ENCODE data around the gene TENT4A.

TENT4A gene

DNA sequence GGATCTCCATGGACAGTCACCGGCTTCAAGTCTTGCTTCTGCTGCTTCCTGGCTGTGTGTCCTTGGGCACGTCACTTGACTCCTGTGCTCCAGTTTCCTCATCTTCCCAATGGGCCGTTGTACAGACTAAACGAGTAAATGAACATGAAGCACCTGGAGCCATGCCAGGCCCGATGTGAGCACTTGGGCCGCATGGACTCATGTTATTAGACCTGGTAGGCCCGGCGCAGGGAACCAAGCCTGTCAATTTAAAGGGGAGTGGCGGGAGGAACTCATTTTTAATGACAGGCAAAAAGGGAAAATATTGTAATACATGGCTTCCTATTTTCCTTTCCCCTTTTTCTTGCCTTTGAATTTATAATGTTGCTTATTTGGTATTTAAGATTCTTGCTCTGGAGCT, 47.5 kb downstream of the TENT4A start:
- no peak for ATAC-seq
- no peak for TF ChIP-seq ARNTL (CRISPR knock-in tag; IDR thresholded peaks at IDR 0.05; ENCODE audit: borderline replicate concordance, low read depth)

DNA sequence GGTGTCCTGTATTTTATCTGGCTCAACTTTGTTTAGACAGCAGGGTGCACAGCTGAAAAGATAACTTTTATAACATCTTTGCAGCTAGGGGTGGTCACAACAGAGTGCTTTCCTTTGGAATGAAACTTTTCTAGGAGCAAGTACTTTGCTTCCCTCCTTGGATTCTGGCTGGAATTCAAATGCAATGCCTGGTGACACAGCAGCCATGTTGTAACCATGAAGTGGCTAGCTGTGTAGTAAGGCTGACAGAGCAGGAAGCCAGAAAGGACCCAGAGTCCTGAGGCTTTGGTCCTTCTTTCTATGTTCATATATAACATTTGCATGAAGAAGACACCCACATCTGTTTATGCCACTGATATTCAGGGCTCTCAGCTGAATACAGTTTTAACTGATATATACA, 48.1 kb downstream of the TENT4A start:
- TF ChIP-seq ISL1 (CRISPR knock-in tag; IDR thresholded peaks at IDR 0.05): no peak
- ATAC-seq: no peak

GRCh38 chr5:6762116-6762515, 48.9 kb downstream of the TENT4A start:
- no peak for ATAC-seq
- no peak for TF ChIP-seq SNAI2 (CRISPR knock-in tag; IDR thresholded peaks at IDR 0.05)

GRCh38 chr5:6762697-6763096, 49.5 kb downstream of the TENT4A start:
- TF ChIP-seq PATZ1 (CRISPR knock-in tag; IDR thresholded peaks at IDR 0.05; ENCODE audit: borderline replicate concordance): no peak
- no peak for TF ChIP-seq BACH2 (CRISPR knock-in tag; IDR thresholded peaks at IDR 0.05; ENCODE audit: borderline replicate concordance)
- TF ChIP-seq POU6F1 (CRISPR knock-in tag; IDR thresholded peaks at IDR 0.05; ENCODE audit: borderline replicate concordance, low read depth): no peak
- no peak for TF ChIP-seq SNAI2 (CRISPR knock-in tag; IDR thresholded peaks at IDR 0.05)
- TF ChIP-seq ZFP30 (CRISPR knock-in tag; IDR thresholded peaks at IDR 0.05): no peak
- TF ChIP-seq ZNF565 (CRISPR knock-in tag; conservative IDR thresholded peaks at IDR 0.05; ENCODE audit: low read depth): no peak
- TF ChIP-seq GLIS3 (CRISPR knock-in tag; IDR thresholded peaks at IDR 0.05): no peak
- no peak for TF ChIP-seq PPARA (CRISPR knock-in tag; IDR thresholded peaks at IDR 0.05; ENCODE audit: borderline replicate concordance)
- ATAC-seq: no peak

GRCh38 chr5:6763191-6763590, 50.0 kb downstream of the TENT4A start:
- ATAC-seq: no peak
- no peak for TF ChIP-seq ARNTL (CRISPR knock-in tag; IDR thresholded peaks at IDR 0.05; ENCODE audit: borderline replicate concordance, low read depth)
- no peak for TF ChIP-seq TOX (CRISPR knock-in tag; IDR thresholded peaks at IDR 0.05; ENCODE audit: borderline replicate concordance)
- TF ChIP-seq RARB (CRISPR knock-in tag; IDR thresholded peaks at IDR 0.05): no peak
- no peak for TF ChIP-seq GLIS3 (CRISPR knock-in tag; IDR thresholded peaks at IDR 0.05)
- TF ChIP-seq POU6F1 (CRISPR knock-in tag; IDR thresholded peaks at IDR 0.05; ENCODE audit: borderline replicate concordance, low read depth): no peak
- TF ChIP-seq OSR1 (CRISPR knock-in tag; IDR thresholded peaks at IDR 0.05): no peak
- TF ChIP-seq BACH2 (CRISPR knock-in tag; IDR thresholded peaks at IDR 0.05; ENCODE audit: borderline replicate concordance): no peak
- TF ChIP-seq, protein P1, sequence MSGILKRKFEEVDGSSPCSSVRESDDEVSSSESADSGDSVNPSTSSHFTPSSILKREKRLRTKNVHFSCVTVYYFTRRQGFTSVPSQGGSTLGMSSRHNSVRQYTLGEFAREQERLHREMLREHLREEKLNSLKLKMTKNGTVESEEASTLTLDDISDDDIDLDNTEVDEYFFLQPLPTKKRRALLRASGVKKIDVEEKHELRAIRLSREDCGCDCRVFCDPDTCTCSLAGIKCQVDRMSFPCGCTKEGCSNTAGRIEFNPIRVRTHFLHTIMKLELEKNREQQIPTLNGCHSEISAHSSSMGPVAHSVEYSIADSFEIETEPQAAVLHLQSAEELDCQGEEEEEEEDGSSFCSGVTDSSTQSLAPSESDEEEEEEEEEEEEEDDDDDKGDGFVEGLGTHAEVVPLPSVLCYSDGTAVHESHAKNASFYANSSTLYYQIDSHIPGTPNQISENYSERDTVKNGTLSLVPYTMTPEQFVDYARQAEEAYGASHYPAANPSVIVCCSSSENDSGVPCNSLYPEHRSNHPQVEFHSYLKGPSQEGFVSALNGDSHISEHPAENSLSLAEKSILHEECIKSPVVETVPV (CRISPR knock-in tag; IDR thresholded peaks at IDR 0.05): no peak
- TF ChIP-seq ZC3H10 (CRISPR knock-in tag; IDR thresholded peaks at IDR 0.05): no peak
- no peak for TF ChIP-seq ZNF70 (CRISPR knock-in tag; IDR thresholded peaks at IDR 0.05)
- no peak for TF ChIP-seq SNAI2 (CRISPR knock-in tag; IDR thresholded peaks at IDR 0.05)

DNA sequence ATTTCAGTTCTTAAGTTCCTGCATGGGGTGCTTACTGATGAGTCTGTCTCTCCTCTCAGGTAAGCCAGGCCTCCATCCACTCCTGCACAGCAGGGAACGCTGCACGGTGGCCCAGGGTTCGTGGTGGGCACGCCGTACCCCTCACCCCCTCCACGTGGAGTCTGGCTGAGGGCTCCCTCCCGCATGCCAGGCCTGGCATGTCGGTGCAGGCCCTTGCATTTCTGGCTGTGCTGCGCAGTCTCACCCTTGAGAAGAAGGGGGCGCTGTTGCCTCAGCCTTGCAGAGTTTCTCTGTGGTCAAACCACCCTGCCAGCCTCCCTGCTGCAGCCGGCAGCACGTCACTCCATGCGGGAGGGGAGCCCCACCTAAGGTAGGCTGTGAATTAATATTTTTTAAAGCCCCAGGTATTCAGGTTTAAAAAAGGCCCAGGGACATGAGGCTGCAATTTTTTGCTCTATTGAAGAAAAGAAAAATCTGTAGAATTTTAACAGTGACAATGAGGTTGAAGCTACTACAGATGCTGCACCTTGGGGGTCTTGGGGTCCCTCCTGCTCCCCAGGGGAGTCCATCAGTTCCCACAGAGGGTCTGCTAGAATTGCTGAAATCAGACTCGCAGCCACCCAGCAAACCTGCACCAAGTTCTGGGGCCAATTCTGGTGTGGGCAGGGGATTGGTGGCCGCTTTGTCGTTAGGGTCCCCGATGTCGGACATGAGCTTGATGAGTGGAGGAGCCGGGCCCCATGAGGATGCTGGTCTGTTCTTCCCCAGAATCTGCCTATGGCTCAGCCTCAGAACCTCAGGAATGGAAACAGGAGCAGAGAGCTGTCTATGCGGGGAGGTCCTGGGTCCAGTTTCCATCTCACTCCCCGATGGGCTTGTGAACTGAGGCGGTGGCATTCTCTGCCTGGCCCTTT, 52.6 kb downstream of the TENT4A start:
- ATAC-seq: peak; percentile 91
- TF ChIP-seq CREB5 (CRISPR knock-in tag; IDR thresholded peaks at IDR 0.05; ENCODE audit: low read depth) (no peak), POU6F1 (CRISPR knock-in tag; IDR thresholded peaks at IDR 0.05; ENCODE audit: borderline replicate concordance, low read depth) (no peak), OSR1 (CRISPR knock-in tag; IDR thresholded peaks at IDR 0.05) (no peak), ZNF70 (CRISPR knock-in tag; IDR thresholded peaks at IDR 0.05) (no peak), BACH2 (CRISPR knock-in tag; IDR thresholded peaks at IDR 0.05; ENCODE audit: borderline replicate concordance) (no peak)
- TF ChIP-seq, protein P2, sequence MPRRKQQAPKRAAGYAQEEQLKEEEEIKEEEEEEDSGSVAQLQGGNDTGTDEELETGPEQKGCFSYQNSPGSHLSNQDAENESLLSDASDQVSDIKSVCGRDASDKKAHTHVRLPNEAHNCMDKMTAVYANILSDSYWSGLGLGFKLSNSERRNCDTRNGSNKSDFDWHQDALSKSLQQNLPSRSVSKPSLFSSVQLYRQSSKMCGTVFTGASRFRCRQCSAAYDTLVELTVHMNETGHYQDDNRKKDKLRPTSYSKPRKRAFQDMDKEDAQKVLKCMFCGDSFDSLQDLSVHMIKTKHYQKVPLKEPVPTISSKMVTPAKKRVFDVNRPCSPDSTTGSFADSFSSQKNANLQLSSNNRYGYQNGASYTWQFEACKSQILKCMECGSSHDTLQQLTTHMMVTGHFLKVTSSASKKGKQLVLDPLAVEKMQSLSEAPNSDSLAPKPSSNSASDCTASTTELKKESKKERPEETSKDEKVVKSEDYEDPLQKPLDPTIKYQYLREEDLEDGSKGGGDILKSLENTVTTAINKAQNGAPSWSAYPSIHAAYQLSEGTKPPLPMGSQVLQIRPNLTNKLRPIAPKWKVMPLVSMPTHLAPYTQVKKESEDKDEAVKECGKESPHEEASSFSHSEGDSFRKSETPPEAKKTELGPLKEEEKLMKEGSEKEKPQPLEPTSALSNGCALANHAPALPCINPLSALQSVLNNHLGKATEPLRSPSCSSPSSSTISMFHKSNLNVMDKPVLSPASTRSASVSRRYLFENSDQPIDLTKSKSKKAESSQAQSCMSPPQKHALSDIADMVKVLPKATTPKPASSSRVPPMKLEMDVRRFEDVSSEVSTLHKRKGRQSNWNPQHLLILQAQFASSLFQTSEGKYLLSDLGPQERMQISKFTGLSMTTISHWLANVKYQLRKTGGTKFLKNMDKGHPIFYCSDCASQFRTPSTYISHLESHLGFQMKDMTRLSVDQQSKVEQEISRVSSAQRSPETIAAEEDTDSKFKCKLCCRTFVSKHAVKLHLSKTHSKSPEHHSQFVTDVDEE (CRISPR knock-in tag; IDR thresholded peaks at IDR 0.05): no peak
